Liver (tissue), 9 donors: ENCODE measurements around the gene POLN. TPM values are rescaled to one million over a fixed set of nuclear protein-coding genes. Genes with fewer than 3 reads are reported as not detected.
"Not testable (repeated sequence)": the region's sequence is repeated elsewhere in the genome, so short reads cannot be mapped to it uniquely, and the experiment has no call there.

ENCODE experiments used
- DNase-seq: peaks from one replicate; pipeline ENCODE4 v3.0.0-alpha.2; 2017; ENCODE audit warnings: low spot score
- H3K27ac ChIP-seq, 2 donors: one replicate each; pipeline ENCODE4 v1.7.0; 2013; ENCODE audit warnings: inconsistent platforms in 2 of 2, low read length in 2 of 2, control low read depth in 1 of 2, low read depth in 1 of 2, mild to moderate bottlenecking in 1 of 2
- H3K27me3 ChIP-seq, 4 donors: one replicate each; pipeline versions ENCODE4 v1.6.1 to v1.7.0; 2013; ENCODE audit warnings: low read length in 3 of 4, inconsistent platforms in 1 of 4, mild to moderate bottlenecking in 1 of 4, moderate library complexity in 1 of 4; ENCODE audit not compliant: control insufficient read depth in 4 of 4, insufficient read depth in 4 of 4
- H3K36me3 ChIP-seq, 4 donors: one replicate each; pipeline versions ENCODE4 v1.6.1 to v1.7.0; 2013; ENCODE audit warnings: low read length in 3 of 4, mild to moderate bottlenecking in 3 of 4, low read depth in 1 of 4, moderate library complexity in 1 of 4; ENCODE audit not compliant: control insufficient read depth in 4 of 4, insufficient read depth in 3 of 4
- H3K4me1 ChIP-seq, 4 donors: one replicate each; pipeline versions ENCODE4 v1.6.1 to v1.7.0; 2013; ENCODE audit warnings: low read length in 3 of 4, mild to moderate bottlenecking in 3 of 4, moderate library complexity in 1 of 4; ENCODE audit not compliant: control insufficient read depth in 4 of 4, insufficient read depth in 4 of 4
- H3K4me3 ChIP-seq, 3 donors: one replicate each; pipeline versions ENCODE4 v1.6.1 to v1.7.0; 2013; ENCODE audit warnings: low read length in 3 of 3, control low read depth in 1 of 3, low read depth in 1 of 3, mild to moderate bottlenecking in 1 of 3
- H3K9ac ChIP-seq, 2 donors: one replicate each; pipeline ENCODE4 v1.7.0; 2013; ENCODE audit warnings: low read length in 2 of 2, mild to moderate bottlenecking in 2 of 2, moderate library complexity in 2 of 2, control low read depth in 1 of 2, low read depth in 1 of 2
- H3K9me3 ChIP-seq, 4 donors: one replicate each; pipeline versions ENCODE4 v1.6.1 to v1.7.0; 2013; ENCODE audit warnings: low read length in 3 of 4; ENCODE audit not compliant: control insufficient read depth in 4 of 4
- EGR1 ChIP-seq, 2 donors: IDR thresholded peaks; 2 replicates each; pipeline ENCODE4 v1.6.1; 2016 to 2018; ENCODE audit warnings: antibody characterized with exemption in 2 of 2, low read depth in 2 of 2
- FOXA2 ChIP-seq: IDR thresholded peaks from 2 replicates; pipeline ENCODE4 v1.6.1; 2016; ENCODE audit warnings: antibody characterized with exemption
- GABPA ChIP-seq, 2 donors: IDR thresholded peaks in 1 of 2; conservative IDR thresholded peaks in 1 of 2; 2 replicates each; pipeline ENCODE4 v1.6.1; 2016; ENCODE audit warnings: antibody characterized with exemption in 2 of 2, mild to moderate bottlenecking in 1 of 2, moderate library complexity in 1 of 2
- HNF4A ChIP-seq, 2 donors: conservative IDR thresholded peaks; 2 replicates each; pipeline ENCODE4 v1.6.1; 2016; ENCODE audit warnings: antibody characterized with exemption in 2 of 2, mild to moderate bottlenecking in 2 of 2
- JUND ChIP-seq, 2 donors: IDR thresholded peaks; 2 replicates each; pipeline ENCODE4 v1.6.1; 2016; ENCODE audit warnings: antibody characterized with exemption in 2 of 2
- NR2F2 ChIP-seq: IDR thresholded peaks from 2 replicates; pipeline ENCODE4 v1.6.1; 2016; ENCODE audit warnings: antibody characterized with exemption
- RAD21 ChIP-seq, 2 donors: IDR thresholded peaks; 2 replicates each; pipeline ENCODE4 v1.6.1; 2016; ENCODE audit warnings: antibody characterized with exemption in 2 of 2, mild to moderate bottlenecking in 2 of 2
- SP1 ChIP-seq: IDR thresholded peaks from 2 replicates; pipeline ENCODE4 v1.6.1; 2018; ENCODE audit warnings: antibody characterized with exemption, mild to moderate bottlenecking
- YY1 ChIP-seq: IDR thresholded peaks from 2 replicates; pipeline ENCODE4 v1.6.1; 2016; ENCODE audit warnings: antibody characterized with exemption, mild to moderate bottlenecking
- WGBS: extraction: QIAGEN DNeasy Blood & Tissue Kit; methylation state at CpG from one replicate; pipeline ENCODE4 v1.1.7; 2013; 5-methylcytosine and 5-hydroxymethylcytosine counted together
- polyA plus RNA-seq, 2 donors: library from polyadenylated mRNA; stranded (reverse) in 1 of 2; unstranded in 1 of 2; fragments of 200-250 nt in 1 of 2; fragments of >200 nt in 1 of 2; fragmentation: Nextera tagmentation in 1 of 2; extraction: Ambion mirVana in 1 of 2; gene quantifications; one replicate each; pipeline versions ENCODE4 v1.2.1 to v1.2.3, GENCODE V29; 2013 to 2015
- total RNA-seq, 2 donors: library from RNA; depleted of rRNA; stranded (reverse); fragments of >200 nt; gene quantifications; one replicate each; pipeline ENCODE4 v1.2.3, GENCODE V29; 2014
- TF ChIP-seq, protein P1 (sequence below): IDR thresholded peaks from 2 replicates; pipeline ENCODE4 v1.6.1; 2016; ENCODE audit warnings: antibody characterized with exemption
- TF ChIP-seq, protein P2 (sequence below): fragments of 150-350 bp; IDR thresholded peaks from 2 replicates; pipeline ENCODE4 v1.5.1; 2017; ENCODE audit warnings: improper control_type of control experiment, low read depth, low read length; ENCODE audit not compliant: missing input control
- TF ChIP-seq, protein P3 (sequence below): IDR thresholded peaks from 2 replicates; pipeline ENCODE4 v1.6.1; 2016; ENCODE audit warnings: antibody characterized with exemption
- TF ChIP-seq, protein P4 (sequence below): IDR thresholded peaks from 2 replicates; pipeline ENCODE4 v1.6.1; 2016; ENCODE audit warnings: antibody characterized with exemption
- donor health status: healthy.
- donor health status: healthy.
- donor health status: healthy.
- donor health status: healthy.
- donor health status: healthy.

POLN gene
- total and polyA plus RNA-seq, 4 donors = 0.44 to 2.3 (median 1.4) TPM

DNA sequence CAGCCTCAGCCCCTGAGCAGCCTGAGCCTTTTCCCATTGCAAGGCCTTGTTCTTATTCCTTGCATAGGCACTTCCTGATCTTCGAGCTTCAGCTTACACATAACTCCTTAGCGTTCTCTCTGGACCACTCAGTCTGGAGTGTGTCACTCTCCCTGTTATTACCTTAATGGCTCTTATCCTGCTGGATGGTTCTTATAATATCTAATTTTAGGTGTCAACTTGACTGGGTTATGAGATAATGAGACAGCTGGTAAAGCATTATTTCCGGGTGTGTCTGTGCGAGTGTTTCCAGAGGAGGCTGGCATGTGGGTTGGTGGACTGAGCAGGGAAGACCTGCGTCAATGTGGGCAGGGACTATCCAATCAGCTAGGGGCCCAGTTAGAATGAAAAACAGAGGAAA, 75.7 kb downstream of the POLN start (continued):
- TF ChIP-seq NR2F2 = no peak
- TF ChIP-seq, protein P1, sequence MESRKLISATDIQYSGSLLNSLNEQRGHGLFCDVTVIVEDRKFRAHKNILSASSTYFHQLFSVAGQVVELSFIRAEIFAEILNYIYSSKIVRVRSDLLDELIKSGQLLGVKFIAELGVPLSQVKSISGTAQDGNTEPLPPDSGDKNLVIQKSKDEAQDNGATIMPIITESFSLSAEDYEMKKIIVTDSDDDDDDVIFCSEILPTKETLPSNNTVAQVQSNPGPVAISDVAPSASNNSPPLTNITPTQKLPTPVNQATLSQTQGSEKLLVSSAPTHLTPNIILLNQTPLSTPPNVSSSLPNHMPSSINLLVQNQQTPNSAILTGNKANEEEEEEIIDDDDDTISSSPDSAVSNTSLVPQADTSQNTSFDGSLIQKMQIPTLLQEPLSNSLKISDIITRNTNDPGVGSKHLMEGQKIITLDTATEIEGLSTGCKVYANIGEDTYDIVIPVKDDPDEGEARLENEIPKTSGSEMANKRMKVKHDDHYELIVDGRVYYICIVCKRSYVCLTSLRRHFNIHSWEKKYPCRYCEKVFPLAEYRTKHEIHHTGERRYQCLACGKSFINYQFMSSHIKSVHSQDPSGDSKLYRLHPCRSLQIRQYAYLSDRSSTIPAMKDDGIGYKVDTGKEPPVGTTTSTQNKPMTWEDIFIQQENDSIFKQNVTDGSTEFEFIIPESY = no peak

DNA sequence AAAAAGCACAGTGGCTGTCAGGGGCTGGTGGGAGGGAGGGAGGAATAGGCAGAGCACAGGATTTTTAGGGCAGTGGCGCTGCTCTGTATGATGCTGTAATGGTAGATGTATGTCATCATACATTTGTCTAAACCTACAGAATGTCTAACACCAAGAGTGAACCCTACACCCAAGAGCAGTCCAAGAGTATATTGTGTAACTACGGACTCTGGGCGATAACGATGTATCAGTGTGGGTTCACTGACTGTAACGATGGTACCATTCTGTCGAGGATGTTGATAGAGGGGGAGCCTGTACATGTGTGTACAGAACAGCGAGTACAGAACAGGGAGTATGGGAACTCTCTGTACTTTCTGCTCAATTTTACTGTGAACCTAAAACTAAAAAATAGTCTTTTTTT, 76.5 kb downstream of the POLN start:
- TF ChIP-seq, protein P2, sequence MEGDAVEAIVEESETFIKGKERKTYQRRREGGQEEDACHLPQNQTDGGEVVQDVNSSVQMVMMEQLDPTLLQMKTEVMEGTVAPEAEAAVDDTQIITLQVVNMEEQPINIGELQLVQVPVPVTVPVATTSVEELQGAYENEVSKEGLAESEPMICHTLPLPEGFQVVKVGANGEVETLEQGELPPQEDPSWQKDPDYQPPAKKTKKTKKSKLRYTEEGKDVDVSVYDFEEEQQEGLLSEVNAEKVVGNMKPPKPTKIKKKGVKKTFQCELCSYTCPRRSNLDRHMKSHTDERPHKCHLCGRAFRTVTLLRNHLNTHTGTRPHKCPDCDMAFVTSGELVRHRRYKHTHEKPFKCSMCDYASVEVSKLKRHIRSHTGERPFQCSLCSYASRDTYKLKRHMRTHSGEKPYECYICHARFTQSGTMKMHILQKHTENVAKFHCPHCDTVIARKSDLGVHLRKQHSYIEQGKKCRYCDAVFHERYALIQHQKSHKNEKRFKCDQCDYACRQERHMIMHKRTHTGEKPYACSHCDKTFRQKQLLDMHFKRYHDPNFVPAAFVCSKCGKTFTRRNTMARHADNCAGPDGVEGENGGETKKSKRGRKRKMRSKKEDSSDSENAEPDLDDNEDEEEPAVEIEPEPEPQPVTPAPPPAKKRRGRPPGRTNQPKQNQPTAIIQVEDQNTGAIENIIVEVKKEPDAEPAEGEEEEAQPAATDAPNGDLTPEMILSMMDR = no peak
- TF ChIP-seq YY1 (no peak), GABPA (IDR thresholded peaks at IDR 0.05 in 1 of 2, conservative IDR thresholded peaks at IDR 0.05 in 1 of 2) (no peak), SP1 (no peak), FOXA2 (no peak)
- TF ChIP-seq, protein P1 = no peak
- no peak for DNase-seq

DNA sequence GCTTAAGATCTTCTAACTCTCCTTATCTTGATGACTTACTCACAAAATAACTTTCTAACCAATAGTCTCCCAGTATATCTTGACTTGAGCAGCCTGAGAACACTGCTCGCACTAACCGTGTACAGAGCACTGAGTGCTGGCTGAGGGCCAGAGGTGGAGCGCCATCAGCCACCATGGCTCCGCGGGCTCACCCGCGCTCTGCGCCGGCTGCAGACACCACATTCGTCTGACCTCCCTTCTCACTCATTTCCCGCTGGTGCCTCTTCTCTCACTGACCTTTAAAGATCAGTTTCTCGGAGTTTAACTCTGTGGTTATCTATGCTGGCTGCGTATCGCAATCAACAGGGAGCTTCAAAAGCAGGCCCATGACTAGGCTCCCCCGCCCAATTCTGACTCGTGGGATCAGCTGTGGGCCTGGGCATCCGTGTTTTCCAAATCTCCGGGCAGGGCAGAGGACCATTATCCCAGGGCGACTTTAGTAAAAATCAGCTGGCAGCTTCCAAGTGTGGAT, 78.6 kb downstream of the POLN start:
- Histone ChIP-seq H3K9me3 (no peaks in the 10 kb centered on the region), H3K27me3 (no peaks in the 10 kb centered on the region), H3K4me1 (no peaks in the 10 kb centered on the region), H3K36me3 (no peaks in the 10 kb centered on the region), H3K27ac (no peak overlapping the region), H3K4me3 (no peak overlapping the region), H3K9ac (no peak overlapping the region)
- TF ChIP-seq, protein P3, sequence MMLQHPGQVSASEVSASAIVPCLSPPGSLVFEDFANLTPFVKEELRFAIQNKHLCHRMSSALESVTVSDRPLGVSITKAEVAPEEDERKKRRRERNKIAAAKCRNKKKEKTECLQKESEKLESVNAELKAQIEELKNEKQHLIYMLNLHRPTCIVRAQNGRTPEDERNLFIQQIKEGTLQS = no peak
- TF ChIP-seq, protein P2 = no peak
- TF ChIP-seq SP1 = no peak
- TF ChIP-seq RAD21 (IDR thresholded peaks at IDR 0.05) = no peak
- TF ChIP-seq JUND (IDR thresholded peaks at IDR 0.05) = no peak
- no peak for TF ChIP-seq HNF4A (conservative IDR thresholded peaks at IDR 0.05)
- TF ChIP-seq, protein P1 = no peak
- TF ChIP-seq EGR1 (IDR thresholded peaks at IDR 0.05; ENCODE audit: low read depth in 2 of 2) = no peak
- TF ChIP-seq, protein P4, sequence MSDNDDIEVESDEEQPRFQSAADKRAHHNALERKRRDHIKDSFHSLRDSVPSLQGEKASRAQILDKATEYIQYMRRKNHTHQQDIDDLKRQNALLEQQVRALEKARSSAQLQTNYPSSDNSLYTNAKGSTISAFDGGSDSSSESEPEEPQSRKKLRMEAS = no peak
- TF ChIP-seq YY1 = no peak
- 84% methylated on average over 19 of the region's 19 CpGs for WGBS
- DNase-seq = no peak

More for the DNA sequence above, 76.5 kb downstream of the POLN start:
- 89% methylated on average over 7 of the region's 7 CpGs for WGBS
- H3K9ac ChIP-seq = no peak overlapping the region
- no peaks in the 10 kb centered on the region for H3K4me1 ChIP-seq
- H3K27ac ChIP-seq = no peak overlapping the region
- H3K9me3 ChIP-seq = no peaks in the 10 kb centered on the region
- H3K4me3 ChIP-seq = no peak overlapping the region
- no peaks in the 10 kb centered on the region for H3K27me3 ChIP-seq
- H3K36me3 ChIP-seq = no peaks in the 10 kb centered on the region

DNA sequence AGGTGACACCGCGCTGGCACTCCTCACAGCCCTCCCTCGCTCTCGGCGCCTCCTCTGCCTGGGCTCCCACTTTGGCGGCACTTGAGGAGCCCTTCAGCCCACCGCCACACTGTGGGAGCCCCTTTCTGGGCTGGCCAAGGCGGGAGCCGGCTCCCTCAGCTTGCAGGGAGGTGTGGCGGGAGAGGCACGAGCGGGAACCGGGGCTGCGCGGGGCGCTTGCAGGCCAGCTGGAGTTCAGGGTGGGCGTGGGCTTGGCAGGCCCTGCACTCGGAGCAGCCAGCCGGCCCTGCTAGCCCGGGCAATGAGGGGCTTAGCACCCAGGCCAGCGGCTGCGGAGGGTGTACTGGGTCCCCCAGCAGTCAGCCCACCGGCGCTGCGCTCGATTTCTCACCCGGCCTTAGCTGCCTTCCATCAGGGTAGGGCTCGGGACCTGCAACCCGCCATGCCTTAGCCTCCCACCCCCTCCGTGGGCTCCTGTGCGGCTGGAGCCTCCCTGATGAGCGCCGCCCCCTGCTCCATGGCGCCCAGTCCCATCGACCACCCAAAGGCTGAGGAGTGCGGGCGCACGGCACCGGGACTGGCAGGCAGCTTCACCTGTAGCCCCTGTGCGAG, 80.7 kb downstream of the POLN start:
- H3K27ac ChIP-seq, DNase-seq, H3K4me1 ChIP-seq, H3K9ac ChIP-seq, H3K27me3 ChIP-seq, H3K9me3 ChIP-seq, H3K36me3 ChIP-seq, H3K4me3 ChIP-seq: not testable (repeated sequence)
- WGBS = 96% methylated on average over 40 of the region's 40 CpGs
